SKM-1 treated with dmso at 0.1 percent for 144 hours (cell line): ENCODE results near the gene NRL.
"Not testable (repeated sequence)": the region's sequence is repeated elsewhere in the genome, so short reads cannot be mapped to it uniquely, and the experiment has no call there.

ENCODE experiments used
- DNase-seq: peaks from one replicate; lab custom pipeline; 2025; ENCODE audit not compliant: unreplicated experiment; lab: John Stamatoyannopoulos, UW

NRL gene

GRCh38 chr14:24054646-24055045, 60.1 kb downstream of the NRL start:
- DNase-seq: no peak

- DNase-seq: no peak
Observed at GRCh38 chr14:24054324-24054641, 60.5 kb downstream of the NRL start.

GRCh38 chr14:24053548-24054323, 61.0 kb downstream of the NRL start:
- DNase-seq: no peak

GRCh38 chr14:24052656-24053547, 61.8 kb downstream of the NRL start:
- DNase-seq: no peak

GRCh38 chr14:24051789-24052655, 62.7 kb downstream of the NRL start, which contains the start of gene CARMIL3:
Gene CARMIL3, plus strand, starts transcription at chr14:24052009. Its CDS starts 145 bp downstream, at chr14:24052154.
- DNase-seq: no peak

- DNase-seq: no peak
Observed at GRCh38 chr14:24051176-24051788, 63.5 kb downstream of the NRL start.

GRCh38 chr14:24050753-24051152, 64.0 kb downstream of the NRL start:
- not testable (repeated sequence) for DNase-seq

GRCh38 chr14:24049002-24049401, 65.7 kb downstream of the NRL start:
- not testable (repeated sequence) for DNase-seq

GRCh38 chr14:24042746-24043145, 72.0 kb downstream of the NRL start:
- no peak for DNase-seq

- no peak for DNase-seq
Observed at GRCh38 chr14:24040692-24041091, 74.1 kb downstream of the NRL start.

- no peak for DNase-seq
Observed at GRCh38 chr14:24038686-24039085, 76.1 kb downstream of the NRL start.

- no peak for DNase-seq
Observed at GRCh38 chr14:24037658-24038037, 77.1 kb downstream of the NRL start.

- DNase-seq: not testable (repeated sequence)
Observed at GRCh38 chr14:24036963-24037657, 77.6 kb downstream of the NRL start.

- DNase-seq: no peak
Observed at GRCh38 chr14:24036169-24036962, 78.4 kb downstream of the NRL start.

GRCh38 chr14:24035769-24036168, 79.0 kb downstream of the NRL start:
- DNase-seq: not testable (repeated sequence)

GRCh38 chr14:24032727-24033418, 81.9 kb downstream of the NRL start:
- no peak for DNase-seq

GRCh38 chr14:24031331-24031730, 83.4 kb downstream of the NRL start:
- not testable (repeated sequence) for DNase-seq

- not testable (repeated sequence) for DNase-seq
Observed at GRCh38 chr14:24029687-24030086, 85.1 kb downstream of the NRL start.
